Forelimb muscle (tissue), 1 donor: ENCODE data around the gene TRIM72. TPM values are rescaled to one million over a fixed set of nuclear protein-coding genes. Genes with fewer than 3 reads are reported as not detected.

ENCODE experiments used
- polyA plus RNA-seq: library from polyadenylated mRNA; unstranded; fragments of 120-200 nt; gene quantifications from one replicate; pipeline ENCODE4 v1.2.1, GENCODE V29; 2013; ENCODE audit not compliant: insufficient read length

TRIM72 gene
- polyA plus RNA-seq, 1 donor, result 82.7 TPM

Other genes starting within 250 kb of the TRIM72 start
- gene HSD3B7, start 228.9 kb upstream of the TRIM72 start, polyA plus RNA-seq, result 8.9 TPM
- gene STX1B, start 203.5 kb upstream of the TRIM72 start, polyA plus RNA-seq, result 1.9 TPM
- gene STX4, start 180.6 kb upstream of the TRIM72 start, polyA plus RNA-seq, result 43.0 TPM
- gene ZNF668, start 139.9 kb upstream of the TRIM72 start, polyA plus RNA-seq, result 8.7 TPM
- 10.0 TPM for gene ZNF646, start 139.7 kb upstream of the TRIM72 start, polyA plus RNA-seq
- 4.9 TPM for gene PRSS53, start 125.2 kb upstream of the TRIM72 start, polyA plus RNA-seq
- gene VKORC1, start 119.3 kb upstream of the TRIM72 start, polyA plus RNA-seq, result 61.3 TPM
- 25.2 TPM for gene BCKDK, start 105.7 kb upstream of the TRIM72 start, polyA plus RNA-seq
- gene KAT8, start 96.5 kb upstream of the TRIM72 start, polyA plus RNA-seq, result 54.9 TPM
- gene PRSS8, start 78.4 kb upstream of the TRIM72 start, polyA plus RNA-seq, result 0.09 TPM
- gene PRSS36, start 64.1 kb upstream of the TRIM72 start, polyA plus RNA-seq, result 1.0 TPM
- 351 TPM for gene FUS, start 34.0 kb upstream of the TRIM72 start, polyA plus RNA-seq
- gene PYCARD, start 11.4 kb upstream of the TRIM72 start, polyA plus RNA-seq, result 4.8 TPM
- gene PYDC1, start 3.0 kb downstream of the TRIM72 start, polyA plus RNA-seq, result 2.1 TPM
- 3.2 TPM for gene ITGAM, start 45.9 kb downstream of the TRIM72 start, polyA plus RNA-seq
- gene ITGAX, start 141.1 kb downstream of the TRIM72 start, polyA plus RNA-seq, result 0.81 TPM
- 0.78 TPM for gene ITGAD, start 179.2 kb downstream of the TRIM72 start, polyA plus RNA-seq
- gene COX6A2, start 214.2 kb downstream of the TRIM72 start, polyA plus RNA-seq, result 334 TPM
- 2.4 TPM for gene ZNF843, start 228.7 kb downstream of the TRIM72 start, polyA plus RNA-seq
- gene ARMC5, start 245.4 kb downstream of the TRIM72 start, polyA plus RNA-seq, result 8.2 TPM